ENCODE data around the gene IL2RA. TPM values are rescaled to one million over a fixed set of nuclear protein-coding genes. Genes with fewer than 3 reads are reported as not detected.

Gene IL2RA
- polyA plus RNA-seq, 1 donor (not counting 4 experiments of a cell fraction or from before 2014, with no cell fraction given), result not detected

DNA sequence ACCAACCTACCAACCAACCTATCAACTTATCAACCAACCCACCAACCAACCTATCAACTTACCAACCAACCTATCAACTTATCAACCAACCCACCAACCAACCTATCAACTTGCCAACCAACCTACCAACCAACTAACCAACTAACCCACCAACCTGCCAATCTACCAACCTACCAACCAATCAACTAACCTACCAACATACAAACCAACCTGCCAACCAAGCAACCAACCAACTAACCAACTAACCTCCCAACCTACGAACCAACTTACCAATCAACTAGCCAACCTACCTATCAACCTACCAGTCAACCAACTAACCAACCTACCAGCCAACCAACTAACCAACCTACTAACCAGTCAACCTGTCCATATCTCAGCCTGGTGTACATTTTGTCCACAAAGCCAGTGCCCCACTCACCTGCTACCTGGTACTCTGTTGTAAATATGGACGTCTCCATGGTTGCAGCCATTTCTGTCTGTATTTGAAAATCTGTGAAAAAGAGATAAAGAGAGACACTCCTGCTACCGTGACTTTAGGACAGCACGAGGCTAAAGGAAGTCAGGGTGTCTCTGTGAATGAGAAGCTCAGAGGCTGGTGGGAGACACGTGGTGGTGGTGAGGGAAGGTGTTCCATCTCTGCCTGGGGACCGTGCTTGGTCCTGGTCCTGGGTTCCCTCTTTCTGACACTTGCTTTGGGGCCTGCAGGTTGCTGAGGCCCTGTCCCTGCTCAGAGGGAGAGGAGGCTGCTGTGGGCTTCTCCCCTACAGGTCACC is 43.0 kb downstream of the IL2RA start:
- TF ChIP-seq, protein P1, sequence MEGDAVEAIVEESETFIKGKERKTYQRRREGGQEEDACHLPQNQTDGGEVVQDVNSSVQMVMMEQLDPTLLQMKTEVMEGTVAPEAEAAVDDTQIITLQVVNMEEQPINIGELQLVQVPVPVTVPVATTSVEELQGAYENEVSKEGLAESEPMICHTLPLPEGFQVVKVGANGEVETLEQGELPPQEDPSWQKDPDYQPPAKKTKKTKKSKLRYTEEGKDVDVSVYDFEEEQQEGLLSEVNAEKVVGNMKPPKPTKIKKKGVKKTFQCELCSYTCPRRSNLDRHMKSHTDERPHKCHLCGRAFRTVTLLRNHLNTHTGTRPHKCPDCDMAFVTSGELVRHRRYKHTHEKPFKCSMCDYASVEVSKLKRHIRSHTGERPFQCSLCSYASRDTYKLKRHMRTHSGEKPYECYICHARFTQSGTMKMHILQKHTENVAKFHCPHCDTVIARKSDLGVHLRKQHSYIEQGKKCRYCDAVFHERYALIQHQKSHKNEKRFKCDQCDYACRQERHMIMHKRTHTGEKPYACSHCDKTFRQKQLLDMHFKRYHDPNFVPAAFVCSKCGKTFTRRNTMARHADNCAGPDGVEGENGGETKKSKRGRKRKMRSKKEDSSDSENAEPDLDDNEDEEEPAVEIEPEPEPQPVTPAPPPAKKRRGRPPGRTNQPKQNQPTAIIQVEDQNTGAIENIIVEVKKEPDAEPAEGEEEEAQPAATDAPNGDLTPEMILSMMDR (optimal IDR thresholded peaks at IDR 0.05 in 1 of 3, IDR thresholded peaks at IDR 0.05 in 1 of 3, conservative IDR thresholded peaks at IDR 0.05 in 1 of 3; ENCODE audit: extremely low read depth in 1 of 3, insufficient read depth in 2 of 3, low read length in 3 of 3), result no peak
- TF ChIP-seq EZH2 (IDR thresholded peaks at IDR 0.05; ENCODE audit: low read length), result no peak
- no peaks in the 10 kb centered on the region for H3K9me3 ChIP-seq (ENCODE audit: control insufficient read depth, low read depth, low read length)
- no peak overlapping the region for H2AFZ ChIP-seq (ENCODE audit: control insufficient read depth, low read length)
- no peak overlapping the region for H3K4me2 ChIP-seq (ENCODE audit: control insufficient read depth, extremely low read depth, insufficient read depth, low read depth, low read length)
- no peaks in the 10 kb centered on the region for H3K27me3 ChIP-seq (ENCODE audit: control insufficient read depth, extremely low read depth, insufficient read depth, low read length)
- FAIRE-seq (no peak), DNase-seq (ENCODE audit: low read depth, low spot score) (no peak)
- peaks cover 2% of the 10 kb centered on the region for H4K20me1 ChIP-seq (ENCODE audit: control insufficient read depth, extremely low read depth, insufficient read depth, low read length)
- no peaks in the 10 kb centered on the region for H3K79me2 ChIP-seq (ENCODE audit: control insufficient read depth, insufficient read depth, low read length)
- no peaks in the 10 kb centered on the region for H3K36me3 ChIP-seq (ENCODE audit: control insufficient read depth in 2 of 2, extremely low read depth in 1 of 2, insufficient read depth in 2 of 2, low read length in 2 of 2)
- H3K9me1 ChIP-seq (ENCODE audit: control insufficient read depth, extremely low read depth, insufficient read depth, low read length), result no peaks in the 10 kb centered on the region
- H3K9ac ChIP-seq (ENCODE audit: control insufficient read depth, extremely low read depth, insufficient read depth, low read length), result no peak overlapping the region
- no peak overlapping the region for H3K27ac ChIP-seq (ENCODE audit: control insufficient read depth, insufficient read depth, low read length)
- dilution Hi-C loops (cut with MboI; ENCODE audit: extremely low pct_ligation_motif_present, low sequenced_read_pairs), result no loop called here
- peaks cover 3% of the 10 kb centered on the region for H3K4me1 ChIP-seq (ENCODE audit: control insufficient read depth, extremely low read depth, insufficient read depth, low read length)
- H3K4me3 ChIP-seq (ENCODE audit: control insufficient read depth in 2 of 3, extremely low read depth in 1 of 3, insufficient read depth in 2 of 3, low read depth in 1 of 3, low read length in 3 of 3), result no peak overlapping the region

DNA sequence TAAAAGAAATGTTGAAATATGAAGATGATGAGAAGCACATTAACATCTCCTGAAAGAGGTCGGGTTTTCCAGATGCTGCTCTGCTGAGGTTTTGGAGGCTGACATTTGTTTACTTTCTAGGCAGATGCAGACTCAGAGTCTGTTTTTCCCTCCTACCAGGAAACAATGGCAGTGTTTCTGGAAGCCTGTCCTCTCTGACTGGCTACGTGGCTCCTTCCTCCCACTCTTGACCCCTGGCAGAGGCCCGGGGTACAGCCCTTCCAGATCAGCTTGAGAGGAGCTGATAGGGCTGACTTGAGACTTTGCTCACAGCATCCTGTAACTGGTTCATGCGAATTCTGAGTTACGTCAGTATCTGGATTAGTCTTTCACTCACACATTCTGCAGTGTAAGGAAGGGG is 43.7 kb downstream of the IL2RA start:
- FAIRE-seq (no peak), DNase-seq (ENCODE audit: low read depth, low spot score) (no peak)
- Histone ChIP-seq H3K4me1 (ENCODE audit: control insufficient read depth, extremely low read depth, insufficient read depth, low read length) (peaks cover 3% of the 10 kb centered on the region), H3K27me3 (ENCODE audit: control insufficient read depth, extremely low read depth, insufficient read depth, low read length) (no peaks in the 10 kb centered on the region), H3K9me3 (ENCODE audit: control insufficient read depth, low read depth, low read length) (no peaks in the 10 kb centered on the region), H3K27ac (ENCODE audit: control insufficient read depth, insufficient read depth, low read length) (no peak overlapping the region), H3K4me3 (ENCODE audit: control insufficient read depth in 2 of 3, extremely low read depth in 1 of 3, insufficient read depth in 2 of 3, low read depth in 1 of 3, low read length in 3 of 3) (no peak overlapping the region), H3K36me3 (ENCODE audit: control insufficient read depth in 2 of 2, extremely low read depth in 1 of 2, insufficient read depth in 2 of 2, low read length in 2 of 2) (no peaks in the 10 kb centered on the region), H4K20me1 (ENCODE audit: control insufficient read depth, extremely low read depth, insufficient read depth, low read length) (peaks cover 2% of the 10 kb centered on the region), H3K9me1 (ENCODE audit: control insufficient read depth, extremely low read depth, insufficient read depth, low read length) (no peaks in the 10 kb centered on the region), H3K9ac (ENCODE audit: control insufficient read depth, extremely low read depth, insufficient read depth, low read length) (no peak overlapping the region), H3K4me2 (ENCODE audit: control insufficient read depth, extremely low read depth, insufficient read depth, low read depth, low read length) (no peak overlapping the region), H2AFZ (ENCODE audit: control insufficient read depth, low read length) (no peak overlapping the region), H3K79me2 (ENCODE audit: control insufficient read depth, insufficient read depth, low read length) (no peaks in the 10 kb centered on the region)
- TF ChIP-seq EZH2 (IDR thresholded peaks at IDR 0.05; ENCODE audit: low read length), result no peak
- TF ChIP-seq, protein P1 (optimal IDR thresholded peaks at IDR 0.05 in 1 of 3, IDR thresholded peaks at IDR 0.05 in 1 of 3, conservative IDR thresholded peaks at IDR 0.05 in 1 of 3; ENCODE audit: extremely low read depth in 1 of 3, insufficient read depth in 2 of 3, low read length in 3 of 3), result no peak
- dilution Hi-C loops (cut with MboI; ENCODE audit: extremely low pct_ligation_motif_present, low sequenced_read_pairs), result no loop called here
